CD4-positive, CD25-positive, alpha-beta regulatory T cell (primary cell): ENCODE results near the gene KRTAP9-7. TPM values are rescaled to one million over a fixed set of nuclear protein-coding genes. Genes with fewer than 3 reads are reported as not detected.
A peak's percentile ranks its signal among the peaks of the same experiment; 100 is the strongest.
"Not testable (repeated sequence)": the region's sequence is repeated elsewhere in the genome, so short reads cannot be mapped to it uniquely, and the experiment has no call there.

Experiments
- ATAC-seq, 2 donors: fragments of 150-1000 bp; cut with Tn5 transposase; one replicate each; pipeline ENCODE4 v1.10.0; 2021; ENCODE audit warnings: low read depth in 2 of 2, moderate number of reproducible peaks in 2 of 2, moderate library complexity in 1 of 2
- DNase-seq, 3 donors: peaks; one replicate each; pipeline versions ENCODE4 v3.0.0 to v3.0.0-alpha.2; 2012 to 2022; ENCODE audit warnings: mixed read lengths in 1 of 3
- H3K27ac ChIP-seq: one replicate; pipeline ENCODE4 v1.7.0; 2013; ENCODE audit warnings: mild to moderate bottlenecking, low read length; ENCODE audit not compliant: insufficient read depth, poor library complexity, severe bottlenecking
- H3K27me3 ChIP-seq: one replicate; pipeline ENCODE4 v1.7.0; 2013; ENCODE audit warnings: low read length; ENCODE audit not compliant: control insufficient read depth, insufficient read depth
- H3K36me3 ChIP-seq: one replicate; pipeline ENCODE4 v1.7.0; 2013; ENCODE audit warnings: mild to moderate bottlenecking, low read length, moderate library complexity; ENCODE audit not compliant: control insufficient read depth, insufficient read depth
- H3K4me1 ChIP-seq: 2 replicates; pipeline ENCODE4 v1.7.0; 2013; ENCODE audit warnings: mild to moderate bottlenecking, low read length; ENCODE audit not compliant: insufficient read depth, control insufficient read depth, poor library complexity, severe bottlenecking
- H3K4me3 ChIP-seq: one replicate; pipeline ENCODE4 v1.7.0; 2013; ENCODE audit warnings: low read depth, mild to moderate bottlenecking, low read length, moderate library complexity
- H3K9me3 ChIP-seq, 2 experiments: 1 replicate in 1 of 2; 2 replicates in 1 of 2; pipeline ENCODE4 v1.7.0; 2013; ENCODE audit warnings: low read length in 2 of 2, mild to moderate bottlenecking in 1 of 2, moderate library complexity in 1 of 2; ENCODE audit not compliant: control insufficient read depth in 2 of 2
- H3K27ac Mint-ChIP-seq, 3 donors: one replicate each; pipeline ENCODE4 v1.8.0; 2020 to 2022; ENCODE audit warnings: mild to moderate bottlenecking in 3 of 3, mixed read lengths in 3 of 3, moderate library complexity in 2 of 3
- H3K27me3 Mint-ChIP-seq: one replicate; pipeline ENCODE4 v1.8.0; 2022; ENCODE audit warnings: mild to moderate bottlenecking, mixed read lengths
- H3K36me3 Mint-ChIP-seq: one replicate; pipeline ENCODE4 v1.8.0; 2020; ENCODE audit warnings: mixed read lengths
- H3K4me1 Mint-ChIP-seq, 4 donors: one replicate each; pipeline ENCODE4 v1.8.0; 2020 to 2022; ENCODE audit warnings: mixed read lengths in 4 of 4, mild to moderate bottlenecking in 1 of 4
- H3K4me3 Mint-ChIP-seq, 4 donors: one replicate each; pipeline ENCODE4 v1.8.0; 2020 to 2022; ENCODE audit warnings: mild to moderate bottlenecking in 4 of 4, mixed read lengths in 4 of 4, moderate library complexity in 3 of 4
- H3K9me3 Mint-ChIP-seq, 7 donors: one replicate each; pipeline ENCODE4 v1.8.0; 2020 to 2022; ENCODE audit warnings: mixed read lengths in 7 of 7, mild to moderate bottlenecking in 3 of 7, moderate library complexity in 2 of 7
- polyA plus RNA-seq, 4 donors: library from polyadenylated mRNA; unstranded; fragments of 300-500 nt; fragmentation: Illumina TruSeq; gene quantifications; one replicate each; pipeline ENCODE4 v1.2.3, GENCODE V29; 2021
- total RNA-seq: library from RNA; stranded (reverse); gene quantifications from one replicate; pipeline ENCODE4 v1.2.3, GENCODE V29; 2022

The KRTAP9-7 gene
- total and polyA plus RNA-seq, 5 donors from 2014 or later: not detected

GRCh38 chr17:41237949-41238437 is 37.5 kb upstream of the KRTAP9-7 start, which contains the start of gene KRTAP9-8:
KRTAP9-8 (plus strand) TSS chr17:41237999; CDS start chr17:41238052, 53 bp downstream.
- not testable (repeated sequence) for H3K36me3 Mint-ChIP-seq, H3K4me3 Mint-ChIP-seq, ATAC-seq, DNase-seq, H3K27ac Mint-ChIP-seq, H3K9me3 Mint-ChIP-seq, H3K4me1 Mint-ChIP-seq, H3K27me3 ChIP-seq, H3K4me1 ChIP-seq, H3K36me3 ChIP-seq, H3K27ac ChIP-seq, H3K9me3 ChIP-seq, H3K4me3 ChIP-seq
- peaks cover 46% of the 10 kb centered on the region for H3K27me3 Mint-ChIP-seq

- H3K36me3 Mint-ChIP-seq, H3K27me3 ChIP-seq, DNase-seq, H3K9me3 ChIP-seq, H3K36me3 ChIP-seq, H3K4me1 Mint-ChIP-seq, H3K27ac ChIP-seq, H3K4me1 ChIP-seq, H3K4me3 Mint-ChIP-seq, H3K9me3 Mint-ChIP-seq, H3K27ac Mint-ChIP-seq, ATAC-seq, H3K4me3 ChIP-seq: not testable (repeated sequence)
- H3K27me3 Mint-ChIP-seq: peaks cover 40% of the 10 kb centered on the region
Measured at GRCh38 chr17:41246995-41247787, 28.3 kb upstream of the KRTAP9-7 start.

- not testable (repeated sequence) for DNase-seq, H3K36me3 ChIP-seq
- peak within 1 kb of the TSS in 1 of 3 donors; percentile 10 for H3K27ac Mint-ChIP-seq
Measured at GRCh38 chr17:41249637-41250240, 25.8 kb upstream of the KRTAP9-7 start, which contains the start of gene KRTAP9-4. KRTAP9-4 (plus strand) TSS chr17:41249687; CDS start chr17:41249721, 34 bp downstream.

GRCh38 chr17:41251261-41251660 is 24.2 kb upstream of the KRTAP9-7 start:
- Mint-ChIP-seq H3K27ac (no peak overlapping the region), H3K4me3 (no peak overlapping the region)

More at GRCh38 chr17:41249637-41250240, 25.8 kb upstream of the KRTAP9-7 start, which contains the start of gene KRTAP9-4:
- not testable (repeated sequence) for H3K9me3 Mint-ChIP-seq, H3K4me3 Mint-ChIP-seq, H3K9me3 ChIP-seq, ATAC-seq, H3K27ac ChIP-seq, H3K4me3 ChIP-seq, H3K4me1 Mint-ChIP-seq, H3K36me3 Mint-ChIP-seq, H3K27me3 ChIP-seq, H3K4me1 ChIP-seq
- H3K27me3 Mint-ChIP-seq: peaks cover 36% of the 10 kb centered on the region

GRCh38 chr17:41254861-41255260 is 20.6 kb upstream of the KRTAP9-7 start:
- Histone ChIP-seq H3K4me3 (no peak overlapping the region), H3K36me3 (no peaks in the 10 kb centered on the region), H3K4me1 (no peaks in the 10 kb centered on the region), H3K27ac (no peak overlapping the region), H3K9me3 (no peaks in the 10 kb centered on the region), H3K27me3 (peaks cover 26% of the 10 kb centered on the region)
- peaks cover 0 to 4% (median 1%) of the 10 kb centered on the region in 4 donors for H3K4me1 Mint-ChIP-seq
- H3K27ac Mint-ChIP-seq: no peak overlapping the region
- peaks cover 0 to 2% (median 0%) of the 10 kb centered on the region in 7 donors for H3K9me3 Mint-ChIP-seq
- ATAC-seq: no peak
- H3K4me3 Mint-ChIP-seq: no peak overlapping the region
- peaks cover 51% of the 10 kb centered on the region for H3K27me3 Mint-ChIP-seq
- H3K36me3 Mint-ChIP-seq: no peaks in the 10 kb centered on the region
- DNase-seq: no peak

More at GRCh38 chr17:41251261-41251660, 24.2 kb upstream of the KRTAP9-7 start:
- Histone ChIP-seq H3K27ac (no peak overlapping the region), H3K36me3 (no peaks in the 10 kb centered on the region), H3K4me3 (no peak overlapping the region), H3K27me3 (peaks cover 4% of the 10 kb centered on the region), H3K9me3 (no peaks in the 10 kb centered on the region), H3K4me1 (no peaks in the 10 kb centered on the region)
- Mint-ChIP-seq H3K36me3 (no peaks in the 10 kb centered on the region), H3K27me3 (peaks cover 43% of the 10 kb centered on the region), H3K9me3 (peaks cover 0 to 2% (median 0%) of the 10 kb centered on the region in 7 donors), H3K4me1 (peaks cover 0 to 5% (median 2%) of the 10 kb centered on the region in 4 donors)
- no peak for DNase-seq
- ATAC-seq: no peak

- not testable (repeated sequence) for H3K36me3 ChIP-seq, ATAC-seq, H3K4me1 Mint-ChIP-seq, DNase-seq, H3K4me3 Mint-ChIP-seq, H3K4me3 ChIP-seq, H3K36me3 Mint-ChIP-seq, H3K4me1 ChIP-seq, H3K9me3 Mint-ChIP-seq, H3K27ac ChIP-seq, H3K9me3 ChIP-seq
- peaks cover 28% of the 10 kb centered on the region for H3K27me3 ChIP-seq
- Mint-ChIP-seq H3K27me3 (peaks cover 46% of the 10 kb centered on the region), H3K27ac (peak within 1 kb of the TSS in 1 of 3 donors; percentile 15)
Measured at GRCh38 chr17:41255381-41256290, 19.9 kb upstream of the KRTAP9-7 start, which contains the start of gene KRTAP9-9. KRTAP9-9 (plus strand) TSS chr17:41255384.

GRCh38 chr17:41256291-41256685 is 19.2 kb upstream of the KRTAP9-7 start:
- Mint-ChIP-seq H3K4me1 (peaks cover 0 to 9% (median 3%) of the 10 kb centered on the region in 4 donors), H3K27ac (no peak overlapping the region), H3K36me3 (peaks cover 2% of the 10 kb centered on the region)

More at GRCh38 chr17:41256291-41256685, 19.2 kb upstream of the KRTAP9-7 start:
- H3K36me3 ChIP-seq: no peaks in the 10 kb centered on the region
- no peak for ATAC-seq
- Mint-ChIP-seq H3K27me3 (peaks cover 49% of the 10 kb centered on the region), H3K9me3 (peaks cover 0 to 2% (median 0%) of the 10 kb centered on the region in 7 donors), H3K4me3 (no peak overlapping the region)
- H3K9me3 ChIP-seq: no peaks in the 10 kb centered on the region
- no peak overlapping the region for H3K4me3 ChIP-seq
- peaks cover 28% of the 10 kb centered on the region for H3K27me3 ChIP-seq
- DNase-seq: no peak
- H3K27ac ChIP-seq: no peak overlapping the region
- H3K4me1 ChIP-seq: no peaks in the 10 kb centered on the region
